ENCODE measurements around the gene MOB2.

The MOB2 gene

GRCh38 chr11:1438967-1439330, 47.6 kb downstream of the MOB2 start:
- Histone ChIP-seq H3K36me3 (ENCODE audit: insufficient read depth, low read length) (no peaks in the 10 kb centered on the region), H4K20me1 (ENCODE audit: insufficient read depth, low read length) (peaks cover 9% of the 10 kb centered on the region; the same call in 1 of the 2 replicates)
- ATAC-seq (ENCODE audit: insufficient read depth, low read depth): no peak

GRCh38 chr11:1438261-1438966, 48.2 kb downstream of the MOB2 start:
- no peak for DNase-seq
- no peak overlapping the region for H2AFZ ChIP-seq (ENCODE audit: low read depth, low read length)
- no peak overlapping the region for H3K27ac ChIP-seq (ENCODE audit: low read length)
- H3K4me2 ChIP-seq (ENCODE audit: insufficient read depth, low read length): no peak overlapping the region
- H3K4me1 ChIP-seq (ENCODE audit: insufficient read depth, low read length): no peaks in the 10 kb centered on the region
- H3K4me3 ChIP-seq (ENCODE audit: low read depth in 1 of 2, low read length in 2 of 2): no peak overlapping the region
- peaks cover 11% of the 10 kb centered on the region; the same call in 1 of the 2 replicates for H4K20me1 ChIP-seq (ENCODE audit: insufficient read depth, low read length)
- ATAC-seq (ENCODE audit: insufficient read depth, low read depth): no peak
- H3K36me3 ChIP-seq (ENCODE audit: insufficient read depth, low read length): no peaks in the 10 kb centered on the region
- H3K9me3 ChIP-seq (ENCODE audit: insufficient read depth, low read length, severe bottlenecking): no peaks in the 10 kb centered on the region
- H3K27me3 ChIP-seq (ENCODE audit: insufficient read depth, low read length, poor library complexity): no peaks in the 10 kb centered on the region
- H3K79me2 ChIP-seq (ENCODE audit: insufficient read depth, low read length): no peaks in the 10 kb centered on the region
- TF ChIP-seq CTCF (IDR thresholded peaks at IDR 0.05; ENCODE audit: borderline replicate concordance, extremely low read depth, low read length, poor library complexity, severe bottlenecking) (no peak), EZH2 (IDR thresholded peaks at IDR 0.05; ENCODE audit: borderline replicate concordance, low read depth, low read length, severe bottlenecking) (no peak)
- no peak overlapping the region for H3K9ac ChIP-seq (ENCODE audit: low read depth, low read length)

More at GRCh38 chr11:1438967-1439330, 47.6 kb downstream of the MOB2 start:
- Histone ChIP-seq H3K79me2 (ENCODE audit: insufficient read depth, low read length) (no peaks in the 10 kb centered on the region), H3K27ac (ENCODE audit: low read length) (no peak overlapping the region), H2AFZ (ENCODE audit: low read depth, low read length) (no peak overlapping the region), H3K9ac (ENCODE audit: low read depth, low read length) (no peak overlapping the region), H3K4me1 (ENCODE audit: insufficient read depth, low read length) (no peaks in the 10 kb centered on the region), H3K27me3 (ENCODE audit: insufficient read depth, low read length, poor library complexity) (no peaks in the 10 kb centered on the region), H3K9me3 (ENCODE audit: insufficient read depth, low read length, severe bottlenecking) (no peaks in the 10 kb centered on the region), H3K4me2 (ENCODE audit: insufficient read depth, low read length) (no peak overlapping the region), H3K4me3 (ENCODE audit: low read depth in 1 of 2, low read length in 2 of 2) (no peak overlapping the region)
- no peak for DNase-seq
- TF ChIP-seq EZH2 (IDR thresholded peaks at IDR 0.05; ENCODE audit: borderline replicate concordance, low read depth, low read length, severe bottlenecking): no peak
- TF ChIP-seq CTCF (IDR thresholded peaks at IDR 0.05; ENCODE audit: borderline replicate concordance, extremely low read depth, low read length, poor library complexity, severe bottlenecking): no peak

- no peak overlapping the region for H3K9ac ChIP-seq (ENCODE audit: low read depth, low read length)
- peaks cover 12% of the 10 kb centered on the region; the same call in 1 of the 2 replicates for H4K20me1 ChIP-seq (ENCODE audit: insufficient read depth, low read length)
- H3K4me1 ChIP-seq (ENCODE audit: insufficient read depth, low read length): no peaks in the 10 kb centered on the region
- no peak overlapping the region for H2AFZ ChIP-seq (ENCODE audit: low read depth, low read length)
- no peak for TF ChIP-seq EZH2 (IDR thresholded peaks at IDR 0.05; ENCODE audit: borderline replicate concordance, low read depth, low read length, severe bottlenecking)
- TF ChIP-seq CTCF (IDR thresholded peaks at IDR 0.05; ENCODE audit: borderline replicate concordance, extremely low read depth, low read length, poor library complexity, severe bottlenecking): no peak
- no peak for ATAC-seq (ENCODE audit: insufficient read depth, low read depth)
- H3K9me3 ChIP-seq (ENCODE audit: insufficient read depth, low read length, severe bottlenecking): no peaks in the 10 kb centered on the region
- no peak for DNase-seq
- no peaks in the 10 kb centered on the region for H3K79me2 ChIP-seq (ENCODE audit: insufficient read depth, low read length)
- no peaks in the 10 kb centered on the region for H3K27me3 ChIP-seq (ENCODE audit: insufficient read depth, low read length, poor library complexity)
- no peak overlapping the region for H3K4me2 ChIP-seq (ENCODE audit: insufficient read depth, low read length)
- H3K4me3 ChIP-seq (ENCODE audit: low read depth in 1 of 2, low read length in 2 of 2): no peak overlapping the region
- H3K27ac ChIP-seq (ENCODE audit: low read length): no peak overlapping the region
- H3K36me3 ChIP-seq (ENCODE audit: insufficient read depth, low read length): no peaks in the 10 kb centered on the region
Observed at GRCh38 chr11:1437500-1437899, 49.1 kb downstream of the MOB2 start.

Measured in DND-41 (cell line).